Measurements from ENCODE around the gene GRN.

GRN gene

DNA sequence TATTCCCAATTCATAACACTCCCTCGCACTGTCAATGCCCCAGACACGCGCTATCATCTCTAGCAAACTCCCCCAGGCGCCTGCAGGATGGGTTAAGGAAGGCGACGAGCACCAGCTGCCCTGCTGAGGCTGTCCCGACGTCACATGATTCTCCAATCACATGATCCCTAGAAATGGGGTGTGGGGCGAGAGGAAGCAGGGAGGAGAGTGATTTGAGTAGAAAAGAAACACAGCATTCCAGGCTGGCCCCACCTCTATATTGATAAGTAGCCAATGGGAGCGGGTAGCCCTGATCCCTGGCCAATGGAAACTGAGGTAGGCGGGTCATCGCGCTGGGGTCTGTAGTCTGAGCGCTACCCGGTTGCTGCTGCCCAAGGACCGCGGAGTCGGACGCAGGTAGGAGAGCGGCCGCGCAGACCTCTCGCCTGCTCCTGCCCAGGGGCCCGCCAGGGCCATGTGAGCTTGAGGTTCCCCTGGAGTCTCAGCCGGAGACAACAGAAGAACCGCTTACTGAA is at the start of gene GRN:
Gene GRN, plus strand, starts transcription at position 364 of the 515 bp plus-strand sequence. CDS start 3,863 bp downstream, outside the sequence.
- peak; percentile 95 for DNase-seq

DNA sequence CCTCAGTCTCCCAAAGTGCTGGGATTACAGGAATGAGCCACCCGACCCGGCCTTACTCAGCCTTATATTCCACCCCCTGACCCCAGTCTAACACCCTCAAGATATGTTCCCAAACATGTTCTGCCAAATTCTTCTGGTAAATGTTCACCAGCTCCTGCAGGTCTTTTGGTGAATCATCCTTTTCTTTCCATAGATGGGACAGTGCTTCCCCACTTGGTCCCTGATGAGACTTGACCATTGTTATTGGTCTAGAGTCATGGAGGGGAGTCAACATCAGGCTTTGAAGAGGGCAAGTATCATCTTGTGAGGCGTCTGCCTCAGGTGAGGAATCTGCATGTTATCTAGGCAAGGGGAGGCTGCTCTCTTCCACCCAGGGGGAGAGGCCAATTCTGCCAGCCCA is 47.1 kb upstream of the GRN start:
- DNase-seq, result no peak

DNA sequence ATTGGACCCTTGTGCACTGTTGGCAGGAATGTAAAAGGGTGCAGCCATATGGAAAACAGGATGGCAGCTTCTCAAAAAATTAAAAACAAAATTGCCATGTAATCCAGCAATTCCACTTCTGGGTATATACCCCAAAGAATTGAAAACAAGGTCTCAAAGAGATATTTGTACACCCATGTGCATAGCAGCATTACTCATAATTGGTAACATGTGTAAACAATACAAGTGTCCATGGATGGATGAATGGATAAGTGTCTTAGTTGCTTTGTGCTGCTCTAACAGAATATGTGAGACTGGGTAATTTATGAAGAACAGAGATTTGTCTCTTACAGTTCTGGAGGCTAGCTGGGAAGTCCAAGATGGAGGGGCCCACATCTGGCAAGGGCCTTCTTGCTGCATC is 40.5 kb upstream of the GRN start:
- DNase-seq, result no peak

DNA sequence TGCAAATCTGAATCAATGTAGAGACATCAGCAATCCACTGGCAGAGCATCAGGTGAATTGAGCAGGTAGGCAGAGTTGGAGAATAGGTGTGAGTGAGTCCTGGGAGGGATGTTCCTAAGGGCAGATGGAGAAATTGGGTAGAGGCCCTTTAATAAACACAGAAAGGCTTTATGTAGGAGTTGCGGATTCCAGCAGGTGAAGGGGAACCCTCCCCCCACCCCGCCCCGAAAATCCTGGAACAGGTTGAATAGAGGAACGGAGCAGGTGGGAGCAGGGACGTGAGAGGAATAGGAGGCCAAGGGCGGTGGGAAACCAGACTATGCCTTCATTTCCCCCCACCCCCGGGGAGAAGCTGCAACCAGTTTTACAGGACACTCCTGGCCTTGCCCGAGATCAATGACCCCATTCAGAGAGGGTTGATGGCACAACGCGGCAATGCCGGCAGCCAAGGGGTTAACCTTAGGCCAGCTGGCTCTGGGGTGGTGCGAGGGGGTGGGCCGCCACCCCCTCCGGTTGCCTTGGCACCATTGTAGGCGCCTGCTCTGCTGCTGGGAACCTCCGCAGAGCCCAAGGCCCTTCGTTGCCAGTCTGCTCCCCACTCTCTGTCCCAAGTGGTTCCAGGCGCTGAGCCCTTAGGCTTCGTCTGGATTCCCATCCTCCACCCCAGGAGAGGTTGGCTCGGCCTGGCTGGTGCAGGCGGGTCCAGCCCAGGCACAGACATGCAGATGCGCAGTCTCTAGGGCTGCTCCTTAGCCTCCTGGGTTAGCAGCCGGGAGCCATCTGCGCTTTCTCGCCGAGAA is 37.5 kb upstream of the GRN start:
- peak; percentile 38 to 50 for DNase-seq

DNA sequence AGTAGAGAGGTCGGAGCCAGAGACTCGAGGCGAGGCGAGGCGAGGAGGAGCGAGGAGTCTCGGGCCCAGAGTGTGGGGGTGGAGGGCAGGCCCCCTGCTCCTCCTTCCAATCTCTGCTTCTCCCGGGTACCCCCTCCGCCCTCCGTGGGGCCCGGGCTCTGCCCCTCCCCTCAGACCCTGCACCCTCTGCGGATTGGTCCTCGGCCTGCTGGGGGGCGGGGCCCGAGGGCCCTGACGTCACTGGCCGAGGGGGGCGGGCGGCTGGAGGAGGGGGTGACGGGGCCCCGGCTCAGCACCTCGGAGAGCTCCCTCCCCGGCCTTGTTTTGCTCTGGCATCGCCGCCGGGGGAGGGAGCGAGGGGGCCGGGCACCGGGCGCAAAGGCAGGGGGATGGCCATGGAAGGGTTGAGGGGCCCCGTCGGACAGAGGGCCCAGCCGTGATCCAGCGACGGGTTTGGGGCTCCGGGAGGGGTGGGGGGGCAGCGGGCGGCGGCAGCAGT is 36.7 kb upstream of the GRN start, which contains the start of gene RUNDC3A:
Gene RUNDC3A, plus strand, starts transcription at position 282 of the 499 bp plus-strand sequence. CDS start 232 bp downstream, outside the sequence.
- peak; percentile 82 to 86 for DNase-seq

DNA sequence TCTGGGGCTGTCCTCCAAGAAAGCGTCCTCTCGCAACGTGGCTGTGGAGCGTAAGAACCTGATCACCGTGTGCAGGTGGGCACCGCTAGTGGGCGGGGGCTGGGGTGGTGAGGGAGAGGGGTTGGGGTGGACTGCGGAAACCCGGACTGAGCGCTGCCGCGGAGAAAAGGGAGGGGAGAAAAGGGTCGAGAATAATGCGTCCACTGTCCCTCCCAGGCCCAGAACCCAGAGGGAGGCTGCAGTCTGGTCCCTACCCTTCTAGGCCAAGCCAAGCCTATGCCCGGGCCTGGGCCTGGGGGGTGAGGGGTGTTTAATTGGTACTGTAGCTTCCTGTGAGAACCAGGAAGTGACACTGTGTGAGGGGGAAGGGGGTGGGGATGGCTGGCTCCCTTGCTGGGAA is 36.2 kb upstream of the GRN start:
- DNase-seq, result peak in 1 of 2 experiments; percentile 43

DNA sequence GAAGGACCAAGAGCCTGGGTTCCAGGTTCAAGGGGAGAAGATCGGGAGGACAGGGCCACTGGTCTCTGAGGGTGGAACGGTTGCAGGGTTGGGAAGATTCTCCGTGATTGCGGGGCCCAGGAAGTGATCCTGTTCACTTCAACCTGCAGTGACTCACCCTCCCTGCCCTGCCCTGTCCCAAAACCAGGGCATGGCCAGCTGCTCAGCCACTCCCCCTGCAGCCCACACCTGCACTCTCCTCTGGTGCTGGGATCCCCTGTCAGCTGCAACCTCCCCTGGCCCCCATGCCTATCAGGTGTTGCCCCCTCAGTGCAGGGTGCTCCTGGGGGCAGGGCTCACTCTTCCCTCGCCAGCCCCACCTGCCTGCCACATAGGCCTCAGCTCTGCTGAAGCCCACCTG is 35.6 kb upstream of the GRN start:
- DNase-seq, result no peak

DNA sequence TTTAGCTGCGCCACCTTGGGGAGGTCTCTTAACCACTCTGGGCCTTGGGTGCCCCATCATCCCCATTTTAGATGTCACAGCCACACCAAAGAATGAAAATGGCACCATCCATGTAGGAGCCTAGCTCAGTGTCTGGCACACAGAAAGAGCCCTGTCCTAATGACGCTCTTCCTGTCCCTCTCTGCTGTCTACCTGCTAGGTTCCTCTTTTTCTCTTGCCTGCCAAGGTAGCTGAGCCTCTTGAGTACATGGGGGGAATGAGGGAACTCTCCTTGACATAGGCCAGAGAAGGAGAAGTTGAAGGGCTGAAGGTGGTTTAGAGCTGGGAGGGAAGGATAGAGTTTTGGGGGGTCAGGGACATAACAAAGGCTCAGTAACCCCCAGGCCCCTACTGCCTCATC is 34.9 kb upstream of the GRN start:
- DNase-seq, result no peak

DNA sequence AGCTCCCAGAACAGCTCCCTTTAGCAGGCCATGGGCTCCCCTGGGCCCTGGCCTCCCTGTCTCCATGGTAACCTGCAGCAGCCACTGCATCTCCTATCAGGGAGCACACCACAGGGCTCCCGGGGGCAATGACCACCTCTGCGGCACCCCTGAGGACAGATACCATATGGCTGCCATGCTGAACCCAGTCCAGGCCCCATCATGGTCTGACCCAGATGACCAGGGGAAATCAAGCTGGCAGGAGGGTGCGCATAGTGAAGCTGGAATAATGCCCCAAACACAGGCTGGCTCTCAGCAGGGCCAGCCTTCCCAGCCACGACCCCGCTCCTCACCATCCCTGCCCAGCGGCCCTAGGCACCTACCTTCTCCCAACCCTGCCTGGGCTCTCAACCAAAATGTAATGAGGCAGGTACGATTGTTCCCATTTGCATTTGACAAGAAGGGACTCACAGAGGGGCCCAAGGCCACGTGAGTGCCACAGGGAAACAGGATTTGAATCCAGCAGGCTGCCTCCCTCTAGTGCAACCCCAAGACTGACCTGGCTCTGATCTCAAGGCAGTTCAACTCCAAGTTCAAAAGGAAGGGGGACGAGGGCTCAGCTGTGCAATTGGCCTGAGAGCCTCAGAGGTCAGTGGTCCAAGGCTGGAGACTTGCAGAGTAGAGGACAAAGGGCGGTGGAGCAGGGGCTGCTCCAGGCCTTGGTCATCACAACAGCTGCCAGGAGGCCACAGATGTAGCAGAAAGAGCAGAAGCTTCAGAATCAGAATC is 34.3 kb upstream of the GRN start:
- no peak for DNase-seq

DNA sequence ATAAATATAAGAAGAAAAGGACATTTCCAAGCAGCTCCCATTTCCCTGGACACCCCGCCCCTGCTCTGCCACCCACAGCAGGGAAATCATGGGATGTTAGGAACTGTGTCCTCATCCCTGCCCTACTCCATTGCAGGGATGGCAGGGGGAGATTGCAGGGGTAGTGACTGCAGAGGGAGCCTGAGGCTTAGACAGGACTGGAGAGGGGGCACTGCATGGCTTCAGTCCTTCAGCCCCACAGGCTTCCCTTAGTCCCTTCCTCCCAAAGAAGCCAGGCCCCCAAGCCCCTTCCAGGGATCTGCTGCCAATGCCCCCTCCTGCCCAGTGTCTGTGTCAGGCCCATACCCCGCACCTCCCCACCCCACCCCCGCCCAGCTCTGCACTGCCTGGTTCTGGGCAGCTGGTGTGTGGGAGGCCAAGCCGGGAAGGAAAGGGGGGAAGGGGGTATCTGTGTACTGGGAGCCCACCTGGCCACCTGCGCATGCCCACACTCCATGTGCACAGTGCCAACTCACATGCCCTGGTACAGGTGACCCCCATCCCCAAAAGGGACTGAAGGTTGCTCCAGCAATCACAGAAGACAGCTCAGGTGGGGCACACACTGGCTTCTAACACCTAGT is 33.4 kb upstream of the GRN start:
- no peak for DNase-seq

DNA sequence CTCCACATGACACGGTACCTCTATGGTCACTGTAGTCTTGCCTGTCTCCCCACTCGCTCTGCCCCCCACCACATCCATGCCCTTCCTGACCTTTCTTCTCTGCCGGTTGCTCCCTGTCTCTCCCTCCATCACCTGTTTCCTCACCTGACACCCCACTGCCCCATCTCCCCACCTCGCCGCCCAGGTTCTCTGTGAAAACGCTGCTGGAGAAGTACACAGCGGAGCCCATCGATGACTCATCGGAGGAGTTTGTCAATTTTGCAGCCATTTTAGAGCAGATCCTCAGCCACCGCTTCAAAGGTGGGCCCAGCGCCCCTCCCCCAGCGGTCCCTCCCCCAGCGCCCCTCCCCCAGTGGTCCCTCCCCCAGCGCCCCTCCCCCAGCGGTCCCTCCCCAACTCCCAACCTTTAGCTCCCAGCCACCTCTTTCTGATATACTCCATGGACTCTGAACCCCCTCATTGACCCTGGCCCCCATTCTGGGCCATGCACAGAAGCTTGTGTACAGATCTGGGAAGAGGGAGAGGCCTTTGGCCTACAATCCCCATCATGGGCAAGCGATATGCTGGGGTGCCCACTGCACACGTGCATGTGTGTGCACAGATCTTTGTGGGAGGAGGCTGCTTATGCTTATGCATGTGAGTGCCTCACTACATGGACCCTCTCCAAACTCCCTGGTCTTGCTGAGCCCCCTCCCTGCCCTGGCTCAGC is 32.6 kb upstream of the GRN start:
- DNase-seq, result no peak

DNA sequence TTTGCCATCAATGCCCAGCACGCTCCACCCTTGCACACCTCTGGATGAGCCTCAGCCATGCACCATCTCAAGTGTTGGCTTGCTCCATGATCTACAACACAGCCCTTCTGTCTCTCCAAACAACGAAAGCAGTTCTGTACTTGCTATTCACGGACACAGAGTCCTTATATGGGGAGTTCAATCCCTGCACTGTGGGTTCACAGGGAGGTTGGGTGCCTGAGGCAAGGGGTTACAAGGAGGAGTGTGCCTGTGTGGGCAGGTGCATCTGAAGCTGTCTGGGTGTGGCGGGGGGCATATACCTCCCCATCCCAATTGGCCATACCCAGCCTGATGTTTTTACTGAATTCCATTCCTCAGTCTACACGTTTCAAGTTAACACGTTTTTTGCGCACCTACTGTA is 31.1 kb upstream of the GRN start:
- DNase-seq, result no peak

DNA sequence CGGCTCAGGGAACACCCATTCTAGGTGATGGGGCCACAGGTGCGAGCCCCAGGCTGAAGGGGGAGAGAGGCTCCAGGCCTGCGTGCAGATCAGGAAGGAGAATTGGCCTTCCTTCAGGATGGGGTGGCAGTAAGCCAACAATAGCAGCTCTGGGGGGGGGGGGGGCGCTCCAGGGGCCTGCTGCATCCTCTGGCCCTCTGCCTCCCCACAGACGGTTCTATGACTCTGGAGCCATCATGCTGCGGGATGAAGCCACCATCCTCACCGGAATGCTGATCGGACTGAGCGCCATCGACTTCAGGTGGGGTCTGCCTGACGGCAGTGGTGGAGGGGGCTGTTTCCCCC is 30.6 kb upstream of the GRN start:
- no peak for DNase-seq

DNA sequence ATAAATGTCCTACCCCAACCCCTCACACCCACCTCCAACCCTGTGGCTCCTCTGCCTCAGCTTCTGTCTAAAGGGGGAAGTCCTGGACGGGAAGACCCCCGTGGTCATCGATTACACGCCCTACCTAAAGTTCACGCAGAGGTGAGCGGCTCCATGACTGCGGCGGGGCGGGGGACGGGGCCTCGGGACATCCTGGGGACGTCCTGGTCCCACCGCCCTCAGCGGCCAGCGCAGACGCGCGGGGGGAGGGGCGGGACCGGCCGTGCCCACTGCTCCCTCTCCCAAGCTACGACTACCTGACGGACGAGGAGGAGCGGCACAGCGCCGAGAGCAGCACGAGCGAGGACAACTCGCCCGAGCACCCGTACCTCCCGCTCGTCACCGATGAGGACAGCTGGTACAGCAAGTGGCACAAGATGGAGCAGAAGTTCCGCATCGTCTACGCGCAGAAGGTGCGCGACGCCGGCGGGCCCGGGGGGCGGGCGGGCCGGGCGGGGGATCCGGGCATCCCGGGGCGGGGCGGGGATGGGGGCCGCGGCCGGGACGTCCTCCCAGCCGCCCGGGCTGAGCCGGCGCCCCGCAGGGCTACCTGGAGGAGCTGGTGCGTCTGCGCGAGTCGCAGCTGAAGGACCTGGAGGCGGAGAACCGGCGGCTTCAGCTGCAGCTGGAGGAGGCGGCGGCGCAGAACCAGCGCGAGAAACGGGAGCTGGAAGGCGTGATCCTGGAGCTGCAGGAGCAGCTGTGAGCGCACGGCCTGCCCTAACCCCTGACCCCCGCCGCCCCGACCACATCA is 30.0 kb upstream of the GRN start:
- DNase-seq, result no peak

DNA sequence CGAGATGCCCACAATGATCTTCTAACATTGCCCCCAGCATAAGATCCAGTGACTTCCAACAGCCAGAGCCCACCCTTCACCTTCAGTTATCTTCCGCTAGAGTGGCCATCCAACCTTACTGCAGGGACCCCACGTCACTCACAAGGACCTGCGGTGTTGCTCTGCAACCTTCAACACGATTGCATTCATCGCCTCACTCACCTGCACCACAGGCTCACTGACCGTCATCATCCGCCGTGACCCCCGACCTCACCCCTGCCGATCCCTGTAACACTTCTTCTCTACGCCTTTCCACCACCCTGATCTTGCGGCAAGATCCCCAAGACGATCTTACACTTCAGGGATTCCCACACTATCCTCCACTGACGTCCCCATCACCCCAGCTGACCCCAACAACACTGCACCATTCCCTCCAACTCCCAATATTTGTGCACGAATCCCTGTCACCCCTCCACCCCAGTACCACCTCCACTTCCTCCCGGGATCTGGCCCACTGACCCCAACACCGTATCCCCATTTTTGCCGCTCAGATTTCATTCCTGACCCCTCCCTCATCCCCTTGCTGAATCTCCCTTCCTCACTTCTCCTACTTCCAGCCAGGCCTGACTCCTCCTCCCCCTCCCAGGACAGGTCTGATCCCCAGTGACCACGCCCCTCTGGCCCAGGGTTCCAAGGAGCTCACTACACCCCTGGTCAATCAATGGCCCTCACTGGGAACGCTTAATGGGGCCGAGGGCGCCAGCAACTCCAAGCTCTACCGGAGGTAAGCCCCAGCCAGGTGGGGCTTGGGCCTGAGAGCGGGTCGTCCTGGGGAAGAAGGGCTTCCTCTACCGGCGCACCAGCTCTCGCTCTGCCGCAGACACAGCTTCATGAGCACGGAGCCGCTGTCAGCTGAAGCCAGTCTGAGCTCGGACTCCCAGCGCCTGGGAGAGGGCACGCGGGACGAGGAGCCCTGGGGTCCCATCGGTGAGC is 29.1 kb upstream of the GRN start:
- no peak for DNase-seq

DNA sequence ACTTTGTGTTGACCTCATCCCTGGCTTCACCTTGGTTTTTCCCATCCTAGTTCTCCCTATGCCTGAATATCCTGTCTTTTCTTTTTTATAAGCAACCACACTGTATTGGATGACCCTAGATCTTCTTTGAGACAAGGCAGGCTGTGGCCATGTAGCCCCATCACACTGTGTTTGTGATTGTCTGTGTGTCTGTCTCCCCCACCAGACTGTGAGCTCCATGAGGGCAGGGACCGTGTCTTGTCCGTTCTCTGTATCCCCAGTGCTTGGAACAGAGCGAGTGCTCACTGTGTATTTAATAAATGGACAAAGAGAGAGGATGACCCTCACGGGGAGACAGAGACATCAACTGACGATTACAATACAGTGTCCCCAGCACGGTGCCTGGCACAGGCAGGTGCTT is 27.6 kb upstream of the GRN start:
- DNase-seq, result no peak

DNA sequence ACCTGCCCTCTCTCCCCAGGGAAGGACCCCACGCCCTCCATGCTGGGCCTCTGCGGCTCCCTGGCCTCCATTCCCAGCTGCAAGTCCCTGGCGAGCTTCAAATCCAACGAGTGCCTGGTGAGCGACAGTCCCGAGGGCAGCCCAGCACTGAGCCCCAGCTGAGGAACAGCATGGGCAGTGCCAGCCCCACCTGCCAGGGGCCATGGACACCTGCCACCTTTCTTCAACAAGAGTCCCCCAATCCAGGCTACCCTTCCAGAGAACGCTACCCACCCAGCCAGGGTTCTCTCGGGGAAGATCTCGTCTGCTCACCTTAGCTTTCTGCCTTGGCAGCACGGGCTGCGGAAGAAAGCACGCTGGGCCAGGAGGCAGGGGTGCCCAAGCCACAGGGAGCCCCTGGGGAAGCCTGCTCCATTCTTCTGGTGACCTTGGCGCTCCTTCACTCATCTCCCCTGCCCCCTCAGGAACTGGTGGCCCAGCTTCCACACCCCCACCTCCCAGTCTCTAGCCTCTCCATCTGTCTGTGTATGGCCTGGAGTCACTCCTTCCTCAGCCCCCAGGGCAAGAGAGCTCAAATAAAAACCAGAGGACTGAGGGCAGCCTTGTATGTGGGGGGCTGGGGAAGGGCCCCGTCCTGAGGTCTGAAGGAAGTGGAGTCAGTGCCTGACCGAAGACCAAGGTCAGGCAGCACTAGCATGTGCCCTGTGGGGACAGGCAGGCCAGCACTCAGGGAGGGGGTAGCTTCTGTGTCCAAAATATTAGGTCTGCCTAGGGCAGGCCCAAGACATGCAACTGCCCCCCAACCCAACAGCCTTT is 26.8 kb upstream of the GRN start:
- DNase-seq, result no peak

DNA sequence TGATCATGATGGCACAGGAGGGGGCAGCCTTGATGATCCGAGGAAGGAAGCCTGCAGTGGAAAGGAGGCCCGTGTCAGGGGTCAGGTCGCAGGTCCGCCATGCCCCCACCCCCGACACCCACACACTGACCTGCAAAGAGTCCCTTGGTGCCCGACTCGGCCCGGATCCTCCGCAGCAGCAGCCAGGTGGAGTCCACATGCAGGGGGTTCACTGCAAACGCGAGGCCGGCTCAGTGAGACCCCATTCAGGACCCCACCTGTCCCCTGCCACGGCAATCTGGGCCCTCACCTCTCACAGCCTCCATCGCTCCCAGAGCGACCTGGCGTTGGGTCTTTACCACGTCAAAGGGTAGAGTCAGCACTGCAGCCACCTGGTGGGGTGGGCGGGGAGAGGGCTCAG is 25.0 kb upstream of the GRN start:
- DNase-seq, result no peak

DNA sequence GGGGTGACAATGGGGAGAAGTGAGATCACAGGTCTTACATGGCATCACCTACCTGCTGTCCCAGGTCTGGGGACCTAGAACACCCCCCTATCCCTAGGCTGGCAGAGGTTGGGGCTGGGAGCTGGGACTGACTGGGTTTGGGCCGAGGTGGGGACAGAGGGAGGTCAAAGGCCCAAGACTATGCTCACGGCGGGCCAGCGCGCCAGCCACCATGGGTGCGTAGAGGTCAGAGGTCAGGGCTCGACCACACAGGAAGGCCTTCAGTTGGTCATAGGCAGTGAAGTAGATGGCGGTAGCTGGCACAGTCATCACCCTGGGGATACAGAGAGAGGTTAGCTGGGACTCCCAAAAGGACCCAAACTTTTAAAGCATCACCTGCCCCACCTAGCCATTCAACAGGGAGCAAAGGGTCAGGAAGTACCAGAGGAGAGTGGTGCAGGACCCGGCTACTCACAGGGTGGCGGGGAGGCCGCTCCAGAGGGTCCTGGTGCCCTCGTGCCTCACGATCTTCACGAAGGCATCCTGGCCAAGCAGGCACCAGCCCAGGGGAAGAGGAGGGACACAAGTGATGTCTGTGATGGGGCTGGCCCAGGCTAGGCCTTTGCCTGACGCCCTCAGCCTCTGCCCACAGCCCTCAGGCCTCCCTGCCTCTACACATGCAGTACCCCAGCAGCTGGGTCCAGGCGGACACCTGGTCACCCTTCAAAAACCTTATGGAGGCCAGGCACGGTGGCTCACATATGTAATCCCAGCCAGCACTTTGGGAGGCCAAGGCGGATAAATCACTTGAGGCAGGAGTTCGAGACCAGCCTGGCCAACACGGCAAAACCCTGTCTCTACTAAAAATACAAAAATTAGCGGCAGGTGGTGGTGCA is 23.6 kb upstream of the GRN start:
- no peak for DNase-seq

Data from NCI-H1930 (cell line).